WI38 (cell line): ENCODE results near the gene AFTPH.

ENCODE experiments used
- H3K4me3 ChIP-seq: 2 replicates; pipeline ENCODE4 v1.5.1; 2011; ENCODE audit warnings: low read depth, mild to moderate bottlenecking, control low read depth, low read length
- TF ChIP-seq, protein P1 (sequence below): IDR thresholded peaks from 2 replicates; pipeline ENCODE4 v1.5.1; 2012; ENCODE audit warnings: low read depth, mild to moderate bottlenecking, control low read depth, low read length

AFTPH gene

DNA sequence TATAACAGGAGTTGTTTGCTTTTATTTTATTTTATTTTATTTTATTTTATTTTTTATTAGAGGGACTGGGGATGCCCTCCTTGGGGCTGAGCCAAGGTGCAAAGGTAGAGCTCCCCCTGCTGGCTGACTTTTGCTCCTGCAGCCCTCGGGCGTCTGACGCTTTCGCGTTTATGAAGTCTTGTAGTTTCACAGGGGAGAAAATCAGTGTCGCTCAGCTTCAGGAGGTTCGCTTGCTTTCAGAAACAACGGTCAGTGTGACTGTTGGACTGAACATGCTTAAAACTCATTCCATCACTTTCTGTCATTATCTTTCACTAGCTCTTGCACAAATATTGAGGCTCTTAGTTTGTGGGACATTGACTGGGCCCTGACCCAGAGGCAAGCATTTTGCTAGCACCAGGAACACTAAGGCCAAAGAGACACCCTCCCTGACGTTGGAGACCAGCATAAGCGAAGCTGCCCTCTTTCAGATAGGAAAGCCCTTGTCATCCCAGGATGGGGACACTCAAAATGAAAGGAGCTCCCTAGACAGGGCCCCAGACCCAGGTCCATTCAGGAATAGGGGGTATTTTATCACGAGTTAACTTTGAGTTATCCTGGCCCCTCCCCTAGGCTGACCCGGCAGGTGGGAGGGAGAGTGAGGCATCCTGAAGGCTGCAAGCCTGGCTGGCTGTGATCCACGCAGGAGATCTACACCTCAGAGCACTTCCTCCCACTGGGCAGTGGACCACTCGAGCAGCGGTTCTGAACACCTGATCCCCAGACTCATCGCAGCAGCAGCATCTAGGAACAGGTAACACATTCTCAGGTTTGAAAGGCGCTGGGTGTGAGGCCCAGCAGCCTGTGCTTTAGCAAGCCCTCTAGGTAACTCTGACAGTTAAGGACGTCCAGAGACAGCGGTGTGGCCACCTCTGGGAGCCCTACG lies 35.8 kb upstream of the AFTPH start:
- TF ChIP-seq, protein P1, sequence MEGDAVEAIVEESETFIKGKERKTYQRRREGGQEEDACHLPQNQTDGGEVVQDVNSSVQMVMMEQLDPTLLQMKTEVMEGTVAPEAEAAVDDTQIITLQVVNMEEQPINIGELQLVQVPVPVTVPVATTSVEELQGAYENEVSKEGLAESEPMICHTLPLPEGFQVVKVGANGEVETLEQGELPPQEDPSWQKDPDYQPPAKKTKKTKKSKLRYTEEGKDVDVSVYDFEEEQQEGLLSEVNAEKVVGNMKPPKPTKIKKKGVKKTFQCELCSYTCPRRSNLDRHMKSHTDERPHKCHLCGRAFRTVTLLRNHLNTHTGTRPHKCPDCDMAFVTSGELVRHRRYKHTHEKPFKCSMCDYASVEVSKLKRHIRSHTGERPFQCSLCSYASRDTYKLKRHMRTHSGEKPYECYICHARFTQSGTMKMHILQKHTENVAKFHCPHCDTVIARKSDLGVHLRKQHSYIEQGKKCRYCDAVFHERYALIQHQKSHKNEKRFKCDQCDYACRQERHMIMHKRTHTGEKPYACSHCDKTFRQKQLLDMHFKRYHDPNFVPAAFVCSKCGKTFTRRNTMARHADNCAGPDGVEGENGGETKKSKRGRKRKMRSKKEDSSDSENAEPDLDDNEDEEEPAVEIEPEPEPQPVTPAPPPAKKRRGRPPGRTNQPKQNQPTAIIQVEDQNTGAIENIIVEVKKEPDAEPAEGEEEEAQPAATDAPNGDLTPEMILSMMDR, result peak; percentile 78
- H3K4me3 ChIP-seq, result no peak overlapping the region

DNA sequence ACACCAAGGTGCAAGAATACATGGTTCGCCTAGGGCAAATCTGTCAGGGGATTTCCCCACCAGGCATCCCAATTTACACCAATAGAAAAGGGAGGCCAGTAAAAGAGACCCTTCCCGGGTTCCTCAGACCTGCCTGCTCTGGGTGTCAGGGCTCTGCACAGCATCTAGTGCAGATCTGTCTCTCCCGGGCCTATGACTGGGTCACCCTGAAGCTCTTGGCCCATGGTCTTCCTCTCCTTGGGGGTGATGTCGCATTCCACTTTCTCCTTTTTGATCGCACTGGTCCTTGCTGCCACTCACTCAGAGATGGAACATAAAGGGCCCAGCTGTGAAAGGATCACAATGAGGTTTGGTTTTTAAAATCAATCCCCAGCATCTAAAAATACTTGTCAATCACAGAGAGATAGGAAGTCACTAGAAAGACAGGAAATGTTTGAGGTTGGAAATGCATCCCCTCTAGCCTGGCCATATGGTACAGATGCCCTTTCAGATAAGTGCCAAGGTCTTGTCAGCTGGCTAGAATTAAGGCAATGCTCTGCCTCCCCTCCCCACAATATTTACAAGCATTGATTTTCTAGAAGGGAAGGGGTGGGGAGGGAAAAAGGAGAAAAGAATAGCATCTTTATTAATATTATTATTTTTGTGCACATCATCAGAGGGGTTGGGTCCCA lies 34.9 kb upstream of the AFTPH start:
- H3K4me3 ChIP-seq, result no peak overlapping the region
- TF ChIP-seq, protein P1, result no peak

DNA sequence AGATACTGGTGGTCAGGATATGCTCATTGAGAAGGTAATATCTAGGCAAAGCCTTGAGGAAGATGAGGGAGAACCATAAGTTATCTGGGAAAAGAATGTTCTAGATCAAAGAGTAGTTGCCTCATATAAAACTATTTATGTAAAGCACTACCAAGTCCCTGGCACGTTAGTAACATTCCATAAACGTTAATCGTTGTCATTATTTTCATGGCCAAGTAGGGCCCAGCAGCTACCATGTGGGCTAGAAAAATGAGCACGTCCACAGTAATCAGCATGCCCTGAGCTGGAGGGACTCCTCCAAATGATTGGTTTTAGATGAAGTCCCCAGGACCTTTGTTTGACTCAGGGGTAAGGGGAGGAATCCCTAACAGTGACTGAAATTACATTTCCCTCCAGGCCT lies 32.7 kb upstream of the AFTPH start:
- H3K4me3 ChIP-seq, result no peak overlapping the region
- TF ChIP-seq, protein P1, result no peak

DNA sequence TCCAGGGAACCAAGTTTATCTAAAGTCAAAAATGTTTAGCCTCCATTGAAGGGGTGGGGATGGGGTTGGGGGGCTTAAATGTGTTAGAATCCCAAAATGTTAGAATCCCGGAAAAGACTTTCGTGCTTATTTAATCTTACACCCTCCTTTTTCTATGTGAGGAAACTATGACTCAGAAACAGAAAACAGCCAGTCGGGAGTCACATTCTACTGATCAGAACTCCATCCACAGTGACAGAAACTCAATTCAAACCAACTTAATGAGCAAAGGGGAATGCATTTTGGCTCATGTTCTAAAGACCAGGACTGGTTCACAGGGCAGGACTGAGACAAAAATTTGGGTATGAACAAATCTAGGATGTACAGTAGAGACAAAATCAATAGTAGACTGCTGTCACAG lies 31.9 kb upstream of the AFTPH start:
- TF ChIP-seq, protein P1, result no peak
- no peak overlapping the region for H3K4me3 ChIP-seq

DNA sequence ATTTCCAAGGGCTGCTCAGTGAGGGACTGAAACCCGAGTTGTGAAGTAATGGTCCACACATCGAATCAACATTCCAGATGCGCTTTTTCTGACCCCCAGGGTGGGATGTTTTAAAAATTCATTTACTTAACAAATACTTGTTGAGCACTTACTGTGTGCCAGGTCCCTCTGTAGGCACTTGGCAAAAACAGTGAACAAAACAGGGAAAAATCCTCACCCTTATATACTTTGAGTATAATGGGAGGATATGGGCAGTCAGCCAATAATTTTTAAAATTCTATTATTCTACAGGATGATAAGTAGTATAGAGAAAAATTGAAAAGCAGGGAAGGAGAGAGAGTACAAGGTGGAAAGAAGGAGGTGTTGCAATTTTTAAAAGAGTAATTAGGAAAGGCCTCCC lies 31.3 kb upstream of the AFTPH start:
- TF ChIP-seq, protein P1, result no peak
- no peak overlapping the region for H3K4me3 ChIP-seq

DNA sequence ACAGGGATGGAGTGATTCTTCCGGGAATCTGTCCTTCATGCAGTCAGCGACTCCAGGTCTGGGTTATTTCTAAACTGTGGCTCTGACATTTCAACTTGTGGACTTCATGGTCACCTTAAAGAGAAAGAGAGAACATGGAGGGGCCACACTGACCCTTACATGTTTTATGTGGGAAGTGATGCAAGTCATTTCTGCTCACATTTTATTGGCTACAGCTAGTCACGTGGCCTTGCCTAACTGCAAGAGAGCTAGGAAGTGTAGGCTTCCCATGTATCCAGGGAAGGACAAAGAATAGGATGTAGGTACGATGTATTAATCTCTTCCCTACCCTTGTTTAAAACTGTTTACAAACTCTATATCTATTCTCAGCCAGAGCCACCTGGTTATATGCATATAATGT lies 30.3 kb upstream of the AFTPH start:
- no peak overlapping the region for H3K4me3 ChIP-seq
- TF ChIP-seq, protein P1, result no peak

DNA sequence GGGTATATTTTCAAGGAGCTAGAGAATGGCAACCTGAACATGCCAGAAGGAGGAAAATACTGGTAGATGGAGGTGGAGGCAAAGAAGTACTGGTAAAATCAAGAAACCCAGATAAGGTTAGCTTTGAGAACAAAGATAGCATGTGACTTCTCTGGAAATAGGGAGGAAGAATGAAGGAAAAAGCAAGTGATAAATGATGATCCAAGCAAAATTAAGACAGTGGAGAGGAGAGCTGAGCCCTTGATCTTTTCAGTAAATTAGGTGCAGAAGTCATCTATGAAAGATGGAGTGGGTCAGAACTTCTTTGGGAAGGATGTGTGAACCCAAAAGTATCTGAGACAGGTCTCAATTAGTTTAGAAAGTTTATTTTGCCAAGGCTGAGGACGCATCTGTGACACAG lies 25.7 kb upstream of the AFTPH start:
- H3K4me3 ChIP-seq, result no peak overlapping the region
- TF ChIP-seq, protein P1, result no peak
